GM21447 (cell line): ENCODE data around the gene VIT.

Source experiments
- ATAC-seq: cut with Tn5 transposase; IDR thresholded peaks from one replicate; pipeline ENCODE4 v1.9.1; 2021; ENCODE audit not compliant: unreplicated experiment

VIT gene

GRCh38 chr2:36756438-36756837 lies 59.9 kb downstream of the VIT start:
- no peak for ATAC-seq

- ATAC-seq, result no peak
Observed at GRCh38 chr2:36762764-36763490, 66.4 kb downstream of the VIT start.

GRCh38 chr2:36769106-36769505 lies 72.6 kb downstream of the VIT start:
- no peak for ATAC-seq

- ATAC-seq, result peak; percentile 73
Observed at GRCh38 chr2:36770542-36771287, 74.2 kb downstream of the VIT start.

- no peak for ATAC-seq
Observed at GRCh38 chr2:36771671-36772070, 75.2 kb downstream of the VIT start.

GRCh38 chr2:36773947-36774346 lies 77.4 kb downstream of the VIT start:
- no peak for ATAC-seq

- ATAC-seq, result no peak
Observed at GRCh38 chr2:36775261-36775660, 78.8 kb downstream of the VIT start.

- no peak for ATAC-seq
Observed at GRCh38 chr2:36775806-36776205, 79.3 kb downstream of the VIT start.

GRCh38 chr2:36777272-36777671 lies 80.8 kb downstream of the VIT start:
- no peak for ATAC-seq

- ATAC-seq, result no peak
Observed at GRCh38 chr2:36777788-36778187, 81.3 kb downstream of the VIT start.

- no peak for ATAC-seq
Observed at GRCh38 chr2:36779462-36779861, 83.0 kb downstream of the VIT start.

GRCh38 chr2:36780231-36780839 lies 83.8 kb downstream of the VIT start:
- ATAC-seq, result no peak

- no peak for ATAC-seq
Observed at GRCh38 chr2:36781907-36782720, 85.6 kb downstream of the VIT start.

- no peak for ATAC-seq
Observed at GRCh38 chr2:36783246-36783645, 86.7 kb downstream of the VIT start.

- peak; percentile 60 for ATAC-seq
Observed at GRCh38 chr2:36785179-36785795, 88.8 kb downstream of the VIT start.

GRCh38 chr2:36789181-36789804 lies 92.8 kb downstream of the VIT start:
- no peak for ATAC-seq

GRCh38 chr2:36792951-36793350 lies 96.4 kb downstream of the VIT start:
- no peak for ATAC-seq

- ATAC-seq, result no peak
Observed at GRCh38 chr2:36797324-36798070, 101.0 kb downstream of the VIT start.

- no peak for ATAC-seq
Observed at GRCh38 chr2:36798724-36799123, 102.2 kb downstream of the VIT start.

GRCh38 chr2:36800381-36800780 lies 103.9 kb downstream of the VIT start:
- no peak for ATAC-seq
